HCT116 (cell line): ENCODE data around the gene NCF4. TPM values are rescaled to one million over a fixed set of nuclear protein-coding genes. Genes with fewer than 3 reads are reported as not detected.

Source experiments
- ATAC-seq: fragments of 200-7000 bp; cut with Tn5 transposase; 2 replicates; pipeline ENCODE4 v1.9.1; 2020; ENCODE audit warnings: mild to moderate bottlenecking, moderate library complexity
- BruUV-seq: library from RNA; stranded (reverse); fragments of 400-500 nt; replicated peaks from 2 replicates; lab custom pipeline; 2021; lab: Mats Ljungman, UMichigan
- CTCF ChIA-PET: fragments of 300-600 bp; sonication (Branson Sonifier 250); formaldehyde crosslinking; loops from one replicate; lab custom pipeline; 2021; ENCODE audit warnings: antibody characterized with exemption; lab: Charles Lee
- POLR2A ChIA-PET: fragments of 300-600, 350-600 bp; sonication (Branson Sonifier 250); formaldehyde crosslinking; loops from one replicate; lab custom pipeline; 2021; ENCODE audit warnings: antibody characterized with exemption; lab: Charles Lee
- RAD21 ChIA-PET, 2 experiments: fragments of 300-600 bp; sonication (Branson Sonifier 250); formaldehyde crosslinking; loops; one replicate each; lab custom pipeline; 2023; ENCODE audit warnings: low total read pairs in 2 of 2; ENCODE audit not compliant: uncharacterized antibody in 2 of 2, unreplicated experiment in 2 of 2, low non-redundant PET in 1 of 2; lab: Charles Lee
- DNase-seq: peaks from one replicate; pipeline ENCODE4 v3.0.0-alpha.2; 2010; ENCODE audit warnings: low read depth, low spot score
- H2AFZ ChIP-seq: fragments of 200-600 bp; shearing (Covaris generic), sonication (generic); 2 replicates; pipeline ENCODE4 v1.6.1; 2017; ENCODE audit warnings: low read depth, mixed run types, mixed read lengths, antibody characterized with exemption, low read length; ENCODE audit not compliant: poor library complexity, severe bottlenecking
- H3K27ac ChIP-seq: 2 replicates; pipeline ENCODE4 v1.5.1; 2012; ENCODE audit warnings: low read depth, low read length
- H3K27me3 ChIP-seq: fragments of 200-600 bp; sonication (generic); 2 replicates; pipeline ENCODE4 v1.6.1; 2016; ENCODE audit warnings: mixed run types, low read length, mixed read lengths; ENCODE audit not compliant: insufficient read depth
- H3K36me3 ChIP-seq, 2 experiments: fragments of 200-500 bp in 1 of 2; fragments of 200-600 bp in 1 of 2; sonication (Bioruptor generic) in 1 of 2; sonication (generic) in 1 of 2; 2 replicates each; pipeline versions ENCODE4 v1.5.1 to v1.6.1; 2014 to 2016; ENCODE audit warnings: low read length in 2 of 2, inconsistent platforms in 1 of 2, mixed read lengths in 1 of 2, mixed run types in 1 of 2; ENCODE audit not compliant: insufficient read depth in 2 of 2, control insufficient read depth in 1 of 2
- H3K4me1 ChIP-seq, 2 experiments: fragments of 200-600 bp in 1 of 2; sonication (generic) in 1 of 2; 2 replicates each; pipeline versions ENCODE4 v1.5.1 to v1.6.1; 2012 to 2017; ENCODE audit warnings: low read length in 2 of 2, inconsistent platforms in 1 of 2, mild to moderate bottlenecking in 1 of 2, mixed read lengths in 1 of 2, mixed run types in 1 of 2, moderate library complexity in 1 of 2; ENCODE audit not compliant: insufficient read depth in 2 of 2, control insufficient read depth in 1 of 2
- H3K4me2 ChIP-seq: fragments of 200-600 bp; sonication (generic); 2 replicates; pipeline ENCODE4 v1.6.1; 2017; ENCODE audit warnings: mixed run types, low read length, mixed read lengths
- H3K4me3 ChIP-seq, 2 experiments: fragments of 200-600 bp in 1 of 2; sonication (generic) in 1 of 2; replicated peaks in 1 of 2; 2 replicates each; pipeline ENCODE4 v1.5.1; 2011 to 2016; ENCODE audit warnings: low read length in 2 of 2, control low read depth in 1 of 2, low read depth in 1 of 2, mild to moderate bottlenecking in 1 of 2, mixed read lengths in 1 of 2, mixed run types in 1 of 2
- H3K79me2 ChIP-seq: fragments of 200-600 bp; sonication (generic); 2 replicates; pipeline ENCODE4 v1.6.1; 2017; ENCODE audit warnings: mild to moderate bottlenecking, mixed run types, low read length, moderate library complexity, mixed read lengths; ENCODE audit not compliant: insufficient read depth
- H3K9ac ChIP-seq: fragments of 200-600 bp; sonication (generic); 2 replicates; pipeline ENCODE4 v1.6.1; 2016; ENCODE audit warnings: low read length, mixed read lengths
- H3K9me2 ChIP-seq: fragments of 200-600 bp; sonication (generic), shearing (Covaris generic); 2 replicates; pipeline ENCODE4 v1.6.1; 2017; ENCODE audit warnings: mixed run types, mild to moderate bottlenecking, moderate library complexity; ENCODE audit not compliant: insufficient read depth
- H3K9me3 ChIP-seq, 2 experiments: fragments of 200-500 bp in 1 of 2; fragments of 200-600 bp in 1 of 2; sonication (Bioruptor generic) in 1 of 2; sonication (generic) in 1 of 2; 2 replicates each; pipeline ENCODE4 v1.6.1; 2014 to 2017; ENCODE audit warnings: low read length in 2 of 2, mixed read lengths in 2 of 2, inconsistent platforms in 1 of 2, low read depth in 1 of 2, mild to moderate bottlenecking in 1 of 2, mixed run types in 1 of 2, moderate library complexity in 1 of 2; ENCODE audit not compliant: control insufficient read depth in 1 of 2, insufficient read depth in 1 of 2
- H4K20me1 ChIP-seq: fragments of 200-600 bp; sonication (generic), shearing (Covaris generic); 2 replicates; pipeline ENCODE4 v1.6.1; 2017; ENCODE audit warnings: mixed run types, mild to moderate bottlenecking, moderate library complexity; ENCODE audit not compliant: insufficient read depth
- CBX3 ChIP-seq: IDR thresholded peaks from 2 replicates; pipeline ENCODE4 v1.6.1; 2012; ENCODE audit warnings: low read depth
- CEBPB ChIP-seq: IDR thresholded peaks from 2 replicates; pipeline ENCODE4 v1.6.1; 2012; ENCODE audit warnings: low read depth
- EGR1 ChIP-seq: IDR thresholded peaks from 2 replicates; pipeline ENCODE4 v1.6.1; 2012; ENCODE audit warnings: low read depth
- ELF1 ChIP-seq: IDR thresholded peaks from 2 replicates; pipeline ENCODE4 v1.6.1; 2012; ENCODE audit warnings: low read depth, borderline replicate concordance
- EZH2 ChIP-seq: fragments of 200-600 bp; sonication (generic); IDR thresholded peaks from 2 replicates; pipeline ENCODE4 v1.6.1; 2017; ENCODE audit warnings: antibody characterized with exemption, mixed run types
- EZH2phosphoT487 ChIP-seq: fragments of 200-600 bp; IDR thresholded peaks from 2 replicates; pipeline ENCODE4 v1.6.1; 2018; ENCODE audit warnings: antibody characterized with exemption, borderline replicate concordance
- FOSL1 ChIP-seq: IDR thresholded peaks from 2 replicates; pipeline ENCODE4 v1.6.1; 2012; ENCODE audit warnings: low read depth
- JUND ChIP-seq: IDR thresholded peaks from 2 replicates; pipeline ENCODE4 v1.6.1; 2012
- POLR2A ChIP-seq: IDR thresholded peaks from 2 replicates; pipeline ENCODE4 v1.7.0; 2011; ENCODE audit warnings: borderline replicate concordance; ENCODE audit not compliant: insufficient read depth, insufficient read length; ENCODE audit errors: extremely low read depth
- RAD21 ChIP-seq: IDR thresholded peaks from 2 replicates; pipeline ENCODE4 v1.6.1; 2012; ENCODE audit warnings: low read depth, mild to moderate bottlenecking
- REST ChIP-seq: IDR thresholded peaks from 2 replicates; pipeline ENCODE4 v1.6.1; 2012; ENCODE audit warnings: low read depth
- SIN3A ChIP-seq: IDR thresholded peaks from 2 replicates; pipeline ENCODE4 v1.6.1; 2012; ENCODE audit warnings: low read depth
- SP1 ChIP-seq: IDR thresholded peaks from 2 replicates; pipeline ENCODE4 v1.6.1; 2012; ENCODE audit warnings: low read depth
- SRF ChIP-seq: IDR thresholded peaks from 2 replicates; pipeline ENCODE4 v1.6.1; 2012; ENCODE audit warnings: low read depth
- TCF7L2 ChIP-seq: IDR thresholded peaks from 2 replicates; pipeline ENCODE4 v1.7.0; 2011; ENCODE audit warnings: borderline replicate concordance, inconsistent platforms; ENCODE audit not compliant: insufficient read depth, insufficient read length; ENCODE audit errors: extremely low read depth
- YY1 ChIP-seq: IDR thresholded peaks from 2 replicates; pipeline ENCODE4 v1.6.1; 2011; ENCODE audit warnings: low read length, low read depth, moderate library complexity, mild to moderate bottlenecking; ENCODE audit not compliant: insufficient replicate concordance; ENCODE audit errors: extremely low read depth
- ZFX ChIP-seq: fragments of 450-650 bp; IDR thresholded peaks from 2 replicates; pipeline ENCODE4 v1.6.1; 2017
- ZNF274 ChIP-seq: fragments of 200-500 bp; sonication (Bioruptor generic); IDR thresholded peaks from 2 replicates; pipeline ENCODE4 v1.6.1; 2014; ENCODE audit warnings: mild to moderate bottlenecking, low read depth, low read length, inconsistent platforms
- intact Hi-C: fragments of 100-400 bp; cut with micrococcal nuclease; formaldehyde crosslinking; loops from 2 replicates; pipeline ENCODE4 v1.10.0; 2022
- total RNA-seq: library from RNA; stranded (reverse); gene quantifications from one replicate; pipeline ENCODE4 v1.2.1, GENCODE V29; 2021; ENCODE audit not compliant: unreplicated experiment
- TF ChIP-seq, protein P1 (sequence below): IDR thresholded peaks from 2 replicates; pipeline ENCODE4 v1.6.1; 2011; ENCODE audit warnings: mild to moderate bottlenecking, low read length, moderate library complexity; ENCODE audit not compliant: insufficient replicate concordance; ENCODE audit errors: extremely low read depth
- TF ChIP-seq, protein P2 (sequence below): IDR thresholded peaks from 2 replicates; pipeline ENCODE4 v1.6.1; 2012

Gene NCF4
- total RNA-seq, 1 experiment from 2014 or later: 0.37 TPM

DNA sequence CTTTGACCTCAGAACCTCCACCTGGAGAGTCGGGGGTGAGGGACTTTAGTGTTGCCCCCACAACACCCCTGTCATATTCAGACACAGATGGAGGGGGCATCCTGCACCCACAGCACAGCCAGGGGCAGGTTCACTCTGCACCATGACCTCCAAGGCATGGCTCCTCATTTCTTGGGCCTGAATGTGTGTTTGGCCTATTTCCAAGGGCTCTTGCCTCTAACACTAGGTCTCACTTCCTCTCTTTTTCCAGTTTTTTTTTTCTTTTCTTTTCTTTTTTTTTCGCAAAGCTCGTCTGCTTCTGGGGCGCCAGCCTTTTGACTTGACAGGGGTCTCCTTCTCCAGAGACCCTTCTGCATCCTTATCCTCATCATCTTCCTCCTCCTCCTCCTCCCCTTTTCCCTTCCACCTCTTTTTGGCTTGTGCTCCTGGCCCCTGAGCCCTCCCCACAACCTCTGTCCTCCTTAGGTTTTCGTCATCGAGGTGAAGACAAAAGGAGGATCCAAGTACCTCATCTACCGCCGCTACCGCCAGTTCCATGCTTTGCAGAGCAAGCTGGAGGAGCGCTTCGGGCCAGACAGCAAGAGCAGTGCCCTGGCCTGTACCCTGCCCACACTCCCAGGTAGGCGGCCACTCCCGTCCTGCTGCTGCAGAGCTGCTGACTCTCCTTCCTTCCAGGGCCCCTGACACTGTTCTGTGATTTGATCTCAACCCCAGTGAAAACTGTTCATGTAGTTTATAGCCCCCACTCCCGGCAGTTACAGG is 3.8 kb downstream of the NCF4 start:
- no peak overlapping the region for H3K27ac ChIP-seq
- no peak for ATAC-seq
- no peak for DNase-seq
- no peak overlapping the region for H2AFZ ChIP-seq
- no peaks in the 10 kb centered on the region for H3K36me3 ChIP-seq
- TF ChIP-seq JUND (no peak), TCF7L2 (no peak), ZNF274 (no peak), FOSL1 (no peak), REST (no peak), SP1 (no peak), EGR1 (no peak), EZH2 (no peak), CEBPB (no peak), YY1 (no peak), POLR2A (no peak), SIN3A (no peak), CBX3 (no peak), SRF (no peak), ELF1 (no peak), EZH2phosphoT487 (no peak), RAD21 (no peak), ZFX (no peak)
- TF ChIP-seq, protein P1, sequence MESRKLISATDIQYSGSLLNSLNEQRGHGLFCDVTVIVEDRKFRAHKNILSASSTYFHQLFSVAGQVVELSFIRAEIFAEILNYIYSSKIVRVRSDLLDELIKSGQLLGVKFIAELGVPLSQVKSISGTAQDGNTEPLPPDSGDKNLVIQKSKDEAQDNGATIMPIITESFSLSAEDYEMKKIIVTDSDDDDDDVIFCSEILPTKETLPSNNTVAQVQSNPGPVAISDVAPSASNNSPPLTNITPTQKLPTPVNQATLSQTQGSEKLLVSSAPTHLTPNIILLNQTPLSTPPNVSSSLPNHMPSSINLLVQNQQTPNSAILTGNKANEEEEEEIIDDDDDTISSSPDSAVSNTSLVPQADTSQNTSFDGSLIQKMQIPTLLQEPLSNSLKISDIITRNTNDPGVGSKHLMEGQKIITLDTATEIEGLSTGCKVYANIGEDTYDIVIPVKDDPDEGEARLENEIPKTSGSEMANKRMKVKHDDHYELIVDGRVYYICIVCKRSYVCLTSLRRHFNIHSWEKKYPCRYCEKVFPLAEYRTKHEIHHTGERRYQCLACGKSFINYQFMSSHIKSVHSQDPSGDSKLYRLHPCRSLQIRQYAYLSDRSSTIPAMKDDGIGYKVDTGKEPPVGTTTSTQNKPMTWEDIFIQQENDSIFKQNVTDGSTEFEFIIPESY: no peak
- TF ChIP-seq, protein P2, sequence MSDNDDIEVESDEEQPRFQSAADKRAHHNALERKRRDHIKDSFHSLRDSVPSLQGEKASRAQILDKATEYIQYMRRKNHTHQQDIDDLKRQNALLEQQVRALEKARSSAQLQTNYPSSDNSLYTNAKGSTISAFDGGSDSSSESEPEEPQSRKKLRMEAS: no peak
- TF ChIP-seq, all 23 proteins: peak for 0
- no peaks in the 10 kb centered on the region for H4K20me1 ChIP-seq
- intact Hi-C loops: no loop called here
- BruUV-seq: no TSS peak
- no peaks in the 10 kb centered on the region for H3K9me2 ChIP-seq
- POLR2A ChIA-PET: no interaction called here
- H3K9me3 ChIP-seq: no peaks in the 10 kb centered on the region
- no peak overlapping the region for H3K9ac ChIP-seq
- peaks cover 0 to 12% of the 10 kb centered on the region in 2 experiments; a peak in 1 of 4 replicates for H3K4me1 ChIP-seq
- H3K4me3 ChIP-seq: no peak overlapping the region
- CTCF ChIA-PET: no interaction called here
- peaks cover 10% of the 10 kb centered on the region; the same call in 1 of the 2 replicates for H3K27me3 ChIP-seq
- RAD21 ChIA-PET: no interaction called here
- H3K79me2 ChIP-seq: no peaks in the 10 kb centered on the region
- no peak overlapping the region for H3K4me2 ChIP-seq
